ENCODE results near the gene SRPRA.
A peak's percentile ranks its signal among the peaks of the same experiment; 100 is the strongest.

Gene SRPRA

DNA sequence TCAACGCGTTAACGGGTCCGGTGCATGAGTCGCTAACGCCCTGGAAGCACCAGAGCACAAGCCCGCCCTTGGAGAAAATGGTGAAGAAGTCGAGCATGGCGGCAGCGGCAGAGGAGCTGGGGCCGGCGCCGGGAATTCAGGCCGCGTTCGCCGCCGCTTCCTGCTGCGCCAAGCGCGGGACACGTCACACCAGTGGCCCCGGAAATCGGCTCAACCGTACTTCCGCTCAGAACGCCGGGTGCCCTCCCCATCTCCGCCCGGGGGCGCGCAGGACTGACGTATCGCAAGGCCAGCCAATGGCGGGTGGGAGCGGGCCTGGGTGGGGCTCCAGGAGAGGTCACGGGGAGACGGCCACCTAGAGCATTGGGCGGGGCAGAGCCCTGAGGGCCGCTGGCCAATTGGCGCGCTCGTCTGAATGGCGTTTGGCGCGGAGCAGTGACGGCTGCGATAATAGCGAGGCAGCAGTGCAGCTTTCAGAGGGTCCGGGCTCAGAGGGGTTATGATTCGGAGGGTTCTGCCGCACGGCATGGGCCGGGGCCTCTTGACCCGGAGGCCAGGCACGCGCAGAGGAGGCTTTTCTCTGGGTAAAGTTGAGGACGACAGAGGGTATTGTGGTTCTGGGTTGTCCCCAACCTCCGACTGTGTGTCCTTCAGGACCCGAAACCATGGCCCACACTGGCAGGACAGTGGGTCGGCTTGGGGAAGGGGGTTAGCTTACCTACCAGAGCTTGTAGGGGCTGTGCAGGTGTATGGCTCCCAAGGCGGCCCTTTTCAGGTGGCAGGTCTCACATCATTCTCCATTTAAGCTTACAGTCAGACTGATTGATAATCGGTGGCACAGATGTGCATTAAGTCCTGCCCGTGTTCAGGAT is at the start of gene SRPRA, which contains the start of gene FOXRED1 (continued):
- TF ChIP-seq ZBTB21 (tag by site-specific recombination; IDR thresholded peaks at IDR 0.05), result peak; percentile 98
- no peak for TF ChIP-seq ZNF571 (tag by site-specific recombination; IDR thresholded peaks at IDR 0.05)
- no peak for TF ChIP-seq ZNF791 (tag by site-specific recombination; IDR thresholded peaks at IDR 0.05)
- TF ChIP-seq, protein P1, sequence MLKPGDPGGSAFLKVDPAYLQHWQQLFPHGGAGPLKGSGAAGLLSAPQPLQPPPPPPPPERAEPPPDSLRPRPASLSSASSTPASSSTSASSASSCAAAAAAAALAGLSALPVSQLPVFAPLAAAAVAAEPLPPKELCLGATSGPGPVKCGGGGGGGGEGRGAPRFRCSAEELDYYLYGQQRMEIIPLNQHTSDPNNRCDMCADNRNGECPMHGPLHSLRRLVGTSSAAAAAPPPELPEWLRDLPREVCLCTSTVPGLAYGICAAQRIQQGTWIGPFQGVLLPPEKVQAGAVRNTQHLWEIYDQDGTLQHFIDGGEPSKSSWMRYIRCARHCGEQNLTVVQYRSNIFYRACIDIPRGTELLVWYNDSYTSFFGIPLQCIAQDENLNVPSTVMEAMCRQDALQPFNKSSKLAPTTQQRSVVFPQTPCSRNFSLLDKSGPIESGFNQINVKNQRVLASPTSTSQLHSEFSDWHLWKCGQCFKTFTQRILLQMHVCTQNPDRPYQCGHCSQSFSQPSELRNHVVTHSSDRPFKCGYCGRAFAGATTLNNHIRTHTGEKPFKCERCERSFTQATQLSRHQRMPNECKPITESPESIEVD (tag by site-specific recombination; IDR thresholded peaks at IDR 0.05), result no peak
- TF ChIP-seq GLI2 (tag by site-specific recombination; IDR thresholded peaks at IDR 0.05; ENCODE audit: borderline replicate concordance, low read depth), result no peak
- no peak for TF ChIP-seq ZNF621 (tag by site-specific recombination; IDR thresholded peaks at IDR 0.05)
- TF ChIP-seq, protein P2, sequence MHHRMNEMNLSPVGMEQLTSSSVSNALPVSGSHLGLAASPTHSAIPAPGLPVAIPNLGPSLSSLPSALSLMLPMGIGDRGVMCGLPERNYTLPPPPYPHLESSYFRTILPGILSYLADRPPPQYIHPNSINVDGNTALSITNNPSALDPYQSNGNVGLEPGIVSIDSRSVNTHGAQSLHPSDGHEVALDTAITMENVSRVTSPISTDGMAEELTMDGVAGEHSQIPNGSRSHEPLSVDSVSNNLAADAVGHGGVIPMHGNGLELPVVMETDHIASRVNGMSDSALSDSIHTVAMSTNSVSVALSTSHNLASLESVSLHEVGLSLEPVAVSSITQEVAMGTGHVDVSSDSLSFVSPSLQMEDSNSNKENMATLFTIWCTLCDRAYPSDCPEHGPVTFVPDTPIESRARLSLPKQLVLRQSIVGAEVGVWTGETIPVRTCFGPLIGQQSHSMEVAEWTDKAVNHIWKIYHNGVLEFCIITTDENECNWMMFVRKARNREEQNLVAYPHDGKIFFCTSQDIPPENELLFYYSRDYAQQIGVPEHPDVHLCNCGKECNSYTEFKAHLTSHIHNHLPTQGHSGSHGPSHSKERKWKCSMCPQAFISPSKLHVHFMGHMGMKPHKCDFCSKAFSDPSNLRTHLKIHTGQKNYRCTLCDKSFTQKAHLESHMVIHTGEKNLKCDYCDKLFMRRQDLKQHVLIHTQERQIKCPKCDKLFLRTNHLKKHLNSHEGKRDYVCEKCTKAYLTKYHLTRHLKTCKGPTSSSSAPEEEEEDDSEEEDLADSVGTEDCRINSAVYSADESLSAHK (tag by site-specific recombination; IDR thresholded peaks at IDR 0.05), result no peak
- TF ChIP-seq GLIS1 (tag by site-specific recombination; IDR thresholded peaks at IDR 0.05), result peak; percentile 37; the same call in 1 of the 2 replicates
- TF ChIP-seq, protein P3, sequence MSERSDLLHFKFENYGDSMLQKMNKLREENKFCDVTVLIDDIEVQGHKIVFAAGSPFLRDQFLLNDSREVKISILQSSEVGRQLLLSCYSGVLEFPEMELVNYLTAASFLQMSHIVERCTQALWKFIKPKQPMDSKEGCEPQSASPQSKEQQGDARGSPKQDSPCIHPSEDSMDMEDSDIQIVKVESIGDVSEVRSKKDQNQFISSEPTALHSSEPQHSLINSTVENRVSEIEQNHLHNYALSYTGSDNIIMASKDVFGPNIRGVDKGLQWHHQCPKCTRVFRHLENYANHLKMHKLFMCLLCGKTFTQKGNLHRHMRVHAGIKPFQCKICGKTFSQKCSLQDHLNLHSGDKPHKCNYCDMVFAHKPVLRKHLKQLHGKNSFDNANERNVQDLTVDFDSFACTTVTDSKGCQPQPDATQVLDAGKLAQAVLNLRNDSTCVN (tag by site-specific recombination; optimal IDR thresholded peaks at IDR 0.05), result peak; percentile 87
- no peak for TF ChIP-seq ZNF248 (tag by site-specific recombination; IDR thresholded peaks at IDR 0.05)
- peak; percentile 74; the same call in 1 of the 2 replicates for TF ChIP-seq ZNF76 (tag by site-specific recombination; IDR thresholded peaks at IDR 0.05; ENCODE audit: borderline replicate concordance, low read depth)
- TF ChIP-seq ZNF660 (tag by site-specific recombination; IDR thresholded peaks at IDR 0.05), result peak; percentile 33; the same call in 1 of the 2 replicates
- no peak for TF ChIP-seq ZFP37 (tag by site-specific recombination; IDR thresholded peaks at IDR 0.05)
- no peak for TF ChIP-seq ZNF433 (tag by site-specific recombination; IDR thresholded peaks at IDR 0.05; ENCODE audit: low read depth)
- peak; percentile 87 for TF ChIP-seq SP3 (tag by site-specific recombination; IDR thresholded peaks at IDR 0.05)
- TF ChIP-seq, protein P4, sequence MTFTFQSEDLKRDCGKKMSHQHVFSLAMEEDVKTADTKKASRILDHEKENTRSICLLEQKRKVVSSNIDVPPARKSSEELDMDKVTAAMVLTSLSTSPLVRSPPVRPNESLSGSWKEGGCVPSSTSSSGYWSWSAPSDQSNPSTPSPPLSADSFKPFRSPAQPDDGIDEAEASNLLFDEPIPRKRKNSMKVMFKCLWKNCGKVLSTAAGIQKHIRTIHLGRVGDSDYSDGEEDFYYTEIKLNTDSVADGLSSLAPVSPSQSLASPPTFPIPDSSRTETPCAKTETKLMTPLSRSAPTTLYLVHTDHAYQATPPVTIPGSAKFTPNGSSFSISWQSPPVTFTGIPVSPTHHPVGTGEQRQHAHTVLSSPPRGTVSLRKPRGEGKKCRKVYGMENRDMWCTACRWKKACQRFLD (tag by site-specific recombination; IDR thresholded peaks at IDR 0.05), result peak; percentile 66; the same call in 1 of the 2 replicates
- no peak for TF ChIP-seq ZNF544 (tag by site-specific recombination; IDR thresholded peaks at IDR 0.05)
- TF ChIP-seq, protein P5, sequence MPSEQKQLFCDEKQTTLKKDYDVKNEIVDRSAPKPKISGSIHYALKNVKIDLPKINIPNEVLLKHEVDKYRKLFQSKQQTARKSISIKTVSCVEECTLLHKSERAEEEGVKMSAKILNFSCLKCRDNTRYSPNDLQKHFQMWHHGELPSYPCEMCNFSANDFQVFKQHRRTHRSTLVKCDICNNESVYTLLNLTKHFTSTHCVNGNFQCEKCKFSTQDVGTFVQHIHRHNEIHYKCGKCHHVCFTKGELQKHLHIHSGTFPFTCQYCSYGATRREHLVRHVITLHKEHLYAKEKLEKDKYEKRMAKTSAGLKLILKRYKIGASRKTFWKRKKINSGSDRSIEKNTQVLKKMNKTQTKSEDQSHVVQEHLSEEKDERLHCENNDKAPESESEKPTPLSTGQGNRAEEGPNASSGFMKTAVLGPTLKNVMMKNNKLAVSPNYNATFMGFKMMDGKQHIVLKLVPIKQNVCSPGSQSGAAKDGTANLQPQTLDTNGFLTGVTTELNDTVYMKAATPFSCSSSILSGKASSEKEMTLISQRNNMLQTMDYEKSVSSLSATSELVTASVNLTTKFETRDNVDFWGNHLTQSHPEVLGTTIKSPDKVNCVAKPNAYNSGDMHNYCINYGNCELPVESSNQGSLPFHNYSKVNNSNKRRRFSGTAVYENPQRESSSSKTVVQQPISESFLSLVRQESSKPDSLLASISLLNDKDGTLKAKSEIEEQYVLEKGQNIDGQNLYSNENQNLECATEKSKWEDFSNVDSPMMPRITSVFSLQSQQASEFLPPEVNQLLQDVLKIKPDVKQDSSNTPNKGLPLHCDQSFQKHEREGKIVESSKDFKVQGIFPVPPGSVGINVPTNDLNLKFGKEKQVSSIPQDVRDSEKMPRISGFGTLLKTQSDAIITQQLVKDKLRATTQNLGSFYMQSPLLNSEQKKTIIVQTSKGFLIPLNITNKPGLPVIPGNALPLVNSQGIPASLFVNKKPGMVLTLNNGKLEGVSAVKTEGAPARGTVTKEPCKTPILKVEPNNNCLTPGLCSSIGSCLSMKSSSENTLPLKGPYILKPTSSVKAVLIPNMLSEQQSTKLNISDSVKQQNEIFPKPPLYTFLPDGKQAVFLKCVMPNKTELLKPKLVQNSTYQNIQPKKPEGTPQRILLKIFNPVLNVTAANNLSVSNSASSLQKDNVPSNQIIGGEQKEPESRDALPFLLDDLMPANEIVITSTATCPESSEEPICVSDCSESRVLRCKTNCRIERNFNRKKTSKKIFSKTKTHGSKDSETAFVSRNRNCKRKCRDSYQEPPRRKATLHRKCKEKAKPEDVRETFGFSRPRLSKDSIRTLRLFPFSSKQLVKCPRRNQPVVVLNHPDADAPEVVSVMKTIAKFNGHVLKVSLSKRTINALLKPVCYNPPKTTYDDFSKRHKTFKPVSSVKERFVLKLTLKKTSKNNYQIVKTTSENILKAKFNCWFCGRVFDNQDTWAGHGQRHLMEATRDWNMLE (tag by site-specific recombination; conservative IDR thresholded peaks at IDR 0.05; ENCODE audit: low read depth), result peak; percentile 61
- TF ChIP-seq ZNF2 (tag by site-specific recombination; IDR thresholded peaks at IDR 0.05), result 0 out of 2 replicates have a peak, but pooled peaks have one; percentile 62
- TF ChIP-seq, protein P6, sequence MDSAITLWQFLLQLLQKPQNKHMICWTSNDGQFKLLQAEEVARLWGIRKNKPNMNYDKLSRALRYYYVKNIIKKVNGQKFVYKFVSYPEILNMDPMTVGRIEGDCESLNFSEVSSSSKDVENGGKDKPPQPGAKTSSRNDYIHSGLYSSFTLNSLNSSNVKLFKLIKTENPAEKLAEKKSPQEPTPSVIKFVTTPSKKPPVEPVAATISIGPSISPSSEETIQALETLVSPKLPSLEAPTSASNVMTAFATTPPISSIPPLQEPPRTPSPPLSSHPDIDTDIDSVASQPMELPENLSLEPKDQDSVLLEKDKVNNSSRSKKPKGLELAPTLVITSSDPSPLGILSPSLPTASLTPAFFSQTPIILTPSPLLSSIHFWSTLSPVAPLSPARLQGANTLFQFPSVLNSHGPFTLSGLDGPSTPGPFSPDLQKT (IDR thresholded peaks at IDR 0.05; ENCODE audit: borderline replicate concordance, low read depth, low read length), result no peak
- TF ChIP-seq ZNF341 (tag by site-specific recombination; IDR thresholded peaks at IDR 0.05; ENCODE audit: low read depth), result peak; percentile 53
- peak; percentile 76 for TF ChIP-seq YY1 (tag by site-specific recombination; IDR thresholded peaks at IDR 0.05)
- no peak for TF ChIP-seq ZNF157 (tag by site-specific recombination; IDR thresholded peaks at IDR 0.05)
- TF ChIP-seq ZBTB7A (tag by site-specific recombination; IDR thresholded peaks at IDR 0.05; ENCODE audit: low read depth), result 0 out of 2 replicates have a peak, but pooled peaks have one; percentile 31
- peak; percentile 60 for TF ChIP-seq ZIC2 (tag by site-specific recombination; IDR thresholded peaks at IDR 0.05)

All from HEK293 (cell line).